Kidney (tissue), 14 donors: ENCODE measurements around the gene TECTB. TPM values are rescaled to one million over a fixed set of nuclear protein-coding genes. Genes with fewer than 3 reads are reported as not detected.

Experiments used
- DNase-seq, 5 donors: peaks; one replicate each; pipeline ENCODE4 v3.0.0-alpha.2; 2013 to 2020
- FAIRE-seq: peaks from 2 replicates; lab custom pipeline; 2012; peaks lifted over from hg19 to GRCh38; lab: Jason Lieb, UNC
- H3K27ac ChIP-seq, 2 donors: one replicate each; pipeline ENCODE4 v1.7.0; 2013; ENCODE audit warnings: low read depth in 2 of 2, low read length in 2 of 2, inconsistent platforms in 1 of 2
- H3K27me3 ChIP-seq: one replicate; pipeline ENCODE4 v1.7.1; 2013; ENCODE audit warnings: low read length, inconsistent platforms; ENCODE audit not compliant: control insufficient read depth, insufficient read depth
- H3K36me3 ChIP-seq, 3 donors: one replicate each; pipeline versions ENCODE4 v1.7.0 to v1.7.1; 2013; ENCODE audit warnings: low read length in 3 of 3, control low read depth in 1 of 3, inconsistent platforms in 1 of 3; ENCODE audit not compliant: insufficient read depth in 3 of 3, control insufficient read depth in 2 of 3
- H3K4me1 ChIP-seq, 3 donors: one replicate each; pipeline versions ENCODE4 v1.7.0 to v1.7.1; 2013; ENCODE audit warnings: low read length in 3 of 3, inconsistent platforms in 1 of 3, low read depth in 1 of 3; ENCODE audit not compliant: control insufficient read depth in 2 of 3, insufficient read depth in 2 of 3
- H3K4me3 ChIP-seq, 3 donors: one replicate each; pipeline versions ENCODE4 v1.7.0 to v1.8.1; 2013; ENCODE audit warnings: low read length in 3 of 3, control low read depth in 1 of 3, inconsistent platforms in 1 of 3
- H3K9ac ChIP-seq, 3 donors: one replicate each; pipeline versions ENCODE4 v1.7.0 to v1.7.1; 2013; ENCODE audit warnings: low read length in 3 of 3, control low read depth in 1 of 3, inconsistent platforms in 1 of 3
- H3K9me3 ChIP-seq, 3 donors: one replicate each; pipeline versions ENCODE4 v1.7.0 to v1.7.1; 2013; ENCODE audit warnings: low read length in 3 of 3, control low read depth in 1 of 3, inconsistent platforms in 1 of 3; ENCODE audit not compliant: control insufficient read depth in 2 of 3, insufficient read depth in 1 of 3
- CTCF ChIP-seq: IDR thresholded peaks from 3 replicates; pipeline ENCODE4 v1.5.1; 2012; ENCODE audit warnings: mild to moderate bottlenecking, moderate library complexity, borderline replicate concordance; ENCODE audit not compliant: insufficient read depth; ENCODE audit errors: extremely low read depth
- intact Hi-C: fragments of 100-400 bp; cut with DNase I; formaldehyde crosslinking; loops from one replicate; pipeline ENCODE4 v1.11.1; 2022
- polyA plus RNA-seq: library from polyadenylated mRNA; stranded (reverse); fragments of 350-450 nt; fragmentation: Illumina TruSeq; extraction: RNeasy Lipid Tissue Mini Kit (QIAGEN cat#74804); gene quantifications from one replicate; pipeline ENCODE4 v1.2.3, GENCODE V29; 2014; ENCODE audit warnings: low read depth, low replicate concordance; ENCODE audit not compliant: insufficient read depth
- total RNA-seq: library from RNA; stranded (reverse); fragmentation: NEBNext Ultra II Directional; extraction: Animal tissue kit (Norgen Biotek cat#: 25700); gene quantifications from one replicate; pipeline ENCODE4 v1.2.1, GENCODE V29; 2021
- donor health status: control.
- donor health status: control.
- donor health status: control.
- donor health status: control.
- donor health status: control.
- donor health status: DM: yes; HTN: yes; CAD: no.
- donor health status: Normal renal cell carcinoma (clear cell type).

The TECTB gene
- total and polyA plus RNA-seq, 2 donors from 2014 or later: not detected

DNA sequence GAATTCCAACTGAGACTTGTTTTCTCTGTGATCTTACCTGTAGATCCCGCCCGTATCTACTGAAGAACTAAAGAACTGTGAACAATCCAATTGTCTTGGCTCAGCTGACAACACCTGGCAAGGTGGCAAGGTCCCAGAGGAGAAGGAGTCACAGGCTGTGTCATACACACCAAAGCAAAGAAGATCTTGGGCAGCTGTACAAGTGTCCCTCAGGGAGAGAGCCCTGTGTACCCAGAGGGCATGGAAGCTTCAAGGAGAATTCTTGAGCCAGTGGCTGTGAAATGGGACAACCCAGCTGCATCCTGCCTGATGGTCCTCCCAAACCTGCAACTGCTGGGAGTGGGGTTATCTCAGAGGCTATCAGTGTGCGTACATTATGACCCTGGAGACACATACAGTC is 46.7 kb upstream of the TECTB start:
- intact Hi-C loops: no loop called here
- H3K4me3 ChIP-seq: no peak overlapping the region
- DNase-seq (no peak), FAIRE-seq (no peak)
- H3K27me3 ChIP-seq: no peaks in the 10 kb centered on the region
- H3K9ac ChIP-seq: no peak overlapping the region
- peaks cover 0 to 2% (median 0%) of the 10 kb centered on the region in 3 donors for H3K4me1 ChIP-seq
- no peaks in the 10 kb centered on the region for H3K36me3 ChIP-seq
- peaks cover 0 to 5% (median 2%) of the 10 kb centered on the region in 3 donors for H3K9me3 ChIP-seq
- TF ChIP-seq CTCF: no peak
- no peak overlapping the region for H3K27ac ChIP-seq

GRCh38 chr10:112239347-112239746 is 43.9 kb upstream of the TECTB start:
- H3K36me3 ChIP-seq: no peaks in the 10 kb centered on the region
- DNase-seq (no peak), FAIRE-seq (no peak)
- intact Hi-C loops: no loop called here
- no peaks in the 10 kb centered on the region for H3K27me3 ChIP-seq
- H3K9me3 ChIP-seq: peaks cover 0 to 5% (median 2%) of the 10 kb centered on the region in 3 donors
- no peak for TF ChIP-seq CTCF
- no peak overlapping the region for H3K9ac ChIP-seq
- H3K4me1 ChIP-seq: no peaks in the 10 kb centered on the region
- no peak overlapping the region for H3K4me3 ChIP-seq
- H3K27ac ChIP-seq: no peak overlapping the region

DNA sequence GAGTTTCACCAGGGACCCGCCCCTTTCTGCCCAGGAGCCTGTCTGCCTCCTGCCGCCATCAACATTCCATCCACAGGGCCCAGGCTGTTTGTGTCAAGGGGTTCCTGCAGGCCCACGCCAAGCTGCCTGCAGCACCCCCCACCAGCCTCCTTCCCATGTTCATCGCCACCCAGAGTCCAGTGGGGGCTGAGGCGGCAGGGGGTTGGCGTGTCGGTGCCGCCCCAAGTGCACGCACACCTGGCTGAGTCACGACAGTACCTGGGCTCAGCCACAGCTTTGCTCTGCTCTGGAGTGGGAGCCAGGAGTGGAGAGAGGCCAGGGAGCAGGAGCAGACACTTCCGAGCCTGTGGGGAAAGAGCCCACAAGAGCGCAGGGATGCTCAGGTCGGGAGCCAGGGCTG is 42.8 kb upstream of the TECTB start:
- Histone ChIP-seq H3K9me3 (peaks cover 0 to 5% (median 2%) of the 10 kb centered on the region in 3 donors), H3K9ac (no peak overlapping the region), H3K36me3 (no peaks in the 10 kb centered on the region), H3K4me3 (no peak overlapping the region), H3K27ac (no peak overlapping the region), H3K4me1 (no peaks in the 10 kb centered on the region), H3K27me3 (no peaks in the 10 kb centered on the region)
- intact Hi-C loops: no loop called here
- TF ChIP-seq CTCF: no peak
- DNase-seq (no peak), FAIRE-seq (no peak)
